Hepatocyte (in vitro differentiated cells): ENCODE results near the gene GBP2. TPM values are rescaled to one million over a fixed set of nuclear protein-coding genes. Genes with fewer than 3 reads are reported as not detected.

Experiments used
- DNase-seq: peaks from one replicate; pipeline ENCODE4 v3.0.0-alpha.2; 2016; ENCODE audit warnings: low spot score
- H2AFZ ChIP-seq: fragments of 200-600 bp; sonication (generic); 2 replicates; pipeline ENCODE4 v1.6.0; 2016; ENCODE audit warnings: antibody characterized with exemption, mild to moderate bottlenecking
- H3K27ac ChIP-seq: fragments of 200-600 bp; sonication (generic); 2 replicates; pipeline ENCODE4 v1.5.1; 2016; ENCODE audit warnings: mild to moderate bottlenecking
- H3K27me3 ChIP-seq: fragments of 200-600 bp; sonication (generic); 2 replicates; pipeline ENCODE4 v1.6.1; 2016
- H3K36me3 ChIP-seq: fragments of 200-600 bp; sonication (generic); replicated peaks from 2 replicates; pipeline ENCODE4 v1.5.1; 2016; ENCODE audit warnings: low read depth; ENCODE audit not compliant: insufficient read depth
- H3K4me1 ChIP-seq: fragments of 200-600 bp; sonication (generic); 2 replicates; pipeline ENCODE4 v1.5.1; 2016; ENCODE audit warnings: mild to moderate bottlenecking, moderate library complexity; ENCODE audit not compliant: insufficient read depth
- H3K4me2 ChIP-seq: fragments of 200-600 bp; sonication (generic); 2 replicates; pipeline ENCODE4 v1.6.0; 2016
- H3K4me3 ChIP-seq: fragments of 200-600 bp; sonication (generic); 2 replicates; pipeline ENCODE4 v1.5.1; 2016; ENCODE audit warnings: mild to moderate bottlenecking
- H3K79me2 ChIP-seq: fragments of 200-600 bp; sonication (generic); 2 replicates; pipeline ENCODE4 v1.6.0; 2017; ENCODE audit warnings: mild to moderate bottlenecking
- H3K9me2 ChIP-seq: fragments of 200-600 bp; sonication (generic); replicated peaks from 2 replicates; pipeline ENCODE4 v1.6.0; 2017; ENCODE audit warnings: mild to moderate bottlenecking; ENCODE audit not compliant: insufficient read depth
- H3K9me3 ChIP-seq: fragments of 200-600 bp; sonication (generic); 2 replicates; pipeline ENCODE4 v1.5.1; 2016; ENCODE audit warnings: low read depth, mild to moderate bottlenecking
- H4K20me1 ChIP-seq: fragments of 200-600 bp; sonication (generic); 2 replicates; pipeline ENCODE4 v1.6.0; 2016; ENCODE audit warnings: mild to moderate bottlenecking; ENCODE audit not compliant: insufficient read depth, poor library complexity, severe bottlenecking
- CTCF ChIP-seq: fragments of 200-600 bp; sonication (generic); IDR thresholded peaks from 2 replicates; pipeline ENCODE4 v1.5.1; 2016; ENCODE audit warnings: antibody characterized with exemption, mild to moderate bottlenecking; ENCODE audit not compliant: poor library complexity
- EZH2 ChIP-seq: fragments of 200-600 bp; sonication (generic); IDR thresholded peaks from 2 replicates; pipeline ENCODE4 v1.6.1; 2016; ENCODE audit warnings: antibody characterized with exemption, mild to moderate bottlenecking, borderline replicate concordance
- EZH2phosphoT487 ChIP-seq: fragments of 200-600 bp; sonication (generic); IDR thresholded peaks from one replicate; pipeline ENCODE4 v1.6.1; 2018; ENCODE audit warnings: antibody characterized with exemption, mild to moderate bottlenecking, low read depth, moderate library complexity; ENCODE audit not compliant: unreplicated experiment, severe bottlenecking
- WGBS: methylation state at CpG from one replicate; pipeline ENCODE4 v1.1.6; 2016; ENCODE audit warnings: low lambda C conversion rate; ENCODE audit errors: missing lambda C conversion rate; 5-methylcytosine and 5-hydroxymethylcytosine counted together
- polyA plus RNA-seq: library from polyadenylated mRNA; unstranded; fragments of >200 nt; fragmentation: Nextera tagmentation; extraction: Ambion mirVana; gene quantifications from 2 replicates; pipeline ENCODE4 v1.2.1, GENCODE V29; 2016
- total RNA-seq: library from RNA; depleted of rRNA; stranded (reverse); fragments of >200 nt; gene quantifications from 2 replicates; pipeline ENCODE4 v1.2.3, GENCODE V29; 2014

The GBP2 gene
- total and polyA plus RNA-seq, 2 experiments from 2014 or later = 11.0 to 31.7 TPM

GRCh38 chr1:89149976-89150375, 24.1 kb upstream of the GBP2 start:
- no peaks in the 10 kb centered on the region for H3K4me1 ChIP-seq
- 51% methylated on average over 3 of the region's 3 CpGs for WGBS
- H3K27me3 ChIP-seq = no peaks in the 10 kb centered on the region
- DNase-seq = no peak
- no peak overlapping the region for H3K4me2 ChIP-seq
- H3K79me2 ChIP-seq = no peaks in the 10 kb centered on the region
- H4K20me1 ChIP-seq = no peaks in the 10 kb centered on the region
- no peaks in the 10 kb centered on the region for H3K9me3 ChIP-seq
- no peak overlapping the region for H3K27ac ChIP-seq
- no peak overlapping the region for H3K4me3 ChIP-seq
- H3K36me3 ChIP-seq = no peaks in the 10 kb centered on the region
- no peak for TF ChIP-seq CTCF
- TF ChIP-seq EZH2 = no peak
- TF ChIP-seq EZH2phosphoT487 = no peak
- no peak overlapping the region for H2AFZ ChIP-seq
- H3K9me2 ChIP-seq = no peaks in the 10 kb centered on the region

GRCh38 chr1:89149229-89149628, 23.3 kb upstream of the GBP2 start:
- Histone ChIP-seq H3K36me3 (no peaks in the 10 kb centered on the region), H3K4me2 (no peak overlapping the region), H3K27ac (no peak overlapping the region), H2AFZ (no peak overlapping the region), H3K4me1 (no peaks in the 10 kb centered on the region), H4K20me1 (no peaks in the 10 kb centered on the region), H3K9me3 (no peaks in the 10 kb centered on the region), H3K27me3 (no peaks in the 10 kb centered on the region), H3K4me3 (no peak overlapping the region), H3K9me2 (no peaks in the 10 kb centered on the region), H3K79me2 (no peaks in the 10 kb centered on the region)
- TF ChIP-seq EZH2phosphoT487 = no peak
- no peak for TF ChIP-seq EZH2
- peak; percentile 34 for TF ChIP-seq CTCF
- 41% methylated on average over 3 of the region's 3 CpGs for WGBS
- DNase-seq = peak; percentile 58

- DNase-seq = no peak
- H3K4me3 ChIP-seq = no peak overlapping the region
- H3K79me2 ChIP-seq = no peaks in the 10 kb centered on the region
- H3K4me2 ChIP-seq = peak overlapping the region; percentile 25
- no peak overlapping the region for H3K27ac ChIP-seq
- H3K9me2 ChIP-seq = no peaks in the 10 kb centered on the region
- no peaks in the 10 kb centered on the region for H3K36me3 ChIP-seq
- H4K20me1 ChIP-seq = no peaks in the 10 kb centered on the region
- no peaks in the 10 kb centered on the region for H3K27me3 ChIP-seq
- H3K4me1 ChIP-seq = no peaks in the 10 kb centered on the region
- H3K9me3 ChIP-seq = no peaks in the 10 kb centered on the region
- no peak overlapping the region for H2AFZ ChIP-seq
- TF ChIP-seq CTCF = no peak
- no peak for TF ChIP-seq EZH2
- no peak for TF ChIP-seq EZH2phosphoT487
- 62% methylated on average over 3 of the region's 3 CpGs for WGBS
Observed at GRCh38 chr1:89147678-89148658, 22.1 kb upstream of the GBP2 start.
